Activated naive CD8-positive, alpha-beta T cell (primary cell): ENCODE results near the gene ATXN7.
A peak's percentile ranks its signal among the peaks of the same experiment; 100 is the strongest.

Experiments used
- H3K27ac Mint-ChIP-seq: one replicate; pipeline ENCODE4 v1.8.0; 2021; ENCODE audit warnings: mixed read lengths
- H3K27me3 Mint-ChIP-seq: one replicate; pipeline ENCODE4 v1.8.0; 2021; ENCODE audit warnings: mixed read lengths
- H3K36me3 Mint-ChIP-seq: one replicate; pipeline ENCODE4 v1.8.0; 2021; ENCODE audit warnings: mixed read lengths
- H3K4me1 Mint-ChIP-seq: one replicate; pipeline ENCODE4 v1.8.0; 2021; ENCODE audit warnings: low read depth, mixed read lengths
- H3K4me3 Mint-ChIP-seq: one replicate; pipeline ENCODE4 v1.8.0; 2021; ENCODE audit warnings: mild to moderate bottlenecking, mixed read lengths
- H3K9me3 Mint-ChIP-seq: one replicate; pipeline ENCODE4 v1.8.0; 2021; ENCODE audit warnings: low read depth, mixed read lengths

The ATXN7 gene

GRCh38 chr3:63875510-63875909 lies 11.8 kb downstream of the ATXN7 start:
- H3K36me3 Mint-ChIP-seq: peaks cover under 1% of the 10 kb centered on the region
- H3K4me1 Mint-ChIP-seq: peaks cover 70% of the 10 kb centered on the region
- H3K27me3 Mint-ChIP-seq: no peaks in the 10 kb centered on the region
- peak overlapping the region; percentile 2 for H3K27ac Mint-ChIP-seq
- no peaks in the 10 kb centered on the region for H3K9me3 Mint-ChIP-seq
- H3K4me3 Mint-ChIP-seq: no peak overlapping the region

DNA sequence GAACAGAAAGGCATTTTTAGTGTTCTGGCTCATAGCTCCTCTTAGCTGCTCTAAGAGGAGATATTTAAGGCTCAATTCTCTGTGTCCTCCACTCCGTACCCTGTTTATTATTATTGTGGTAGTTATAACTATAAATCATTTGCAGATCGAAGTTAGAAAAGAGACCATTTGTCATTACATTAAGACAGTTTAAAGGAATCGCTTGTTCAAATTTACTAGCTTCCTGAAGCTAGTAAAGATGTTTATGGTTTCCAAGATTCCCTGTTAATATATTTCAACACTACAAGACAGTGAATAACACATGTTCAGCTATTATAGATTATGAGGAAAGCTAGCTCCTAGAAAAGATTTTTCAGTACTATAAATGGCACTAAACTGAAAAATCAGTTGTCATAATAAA lies 12.6 kb downstream of the ATXN7 start:
- Mint-ChIP-seq H3K27me3 (no peaks in the 10 kb centered on the region), H3K4me3 (no peak overlapping the region), H3K36me3 (peaks cover 3% of the 10 kb centered on the region), H3K27ac (no peak overlapping the region), H3K9me3 (no peaks in the 10 kb centered on the region), H3K4me1 (peaks cover 72% of the 10 kb centered on the region)

- peak overlapping the region; percentile 3 for H3K4me3 Mint-ChIP-seq
- peaks cover 61% of the 10 kb centered on the region for H3K4me1 Mint-ChIP-seq
- H3K36me3 Mint-ChIP-seq: peaks cover 3% of the 10 kb centered on the region
Observed at GRCh38 chr3:63877737-63878393, 14.2 kb downstream of the ATXN7 start.

GRCh38 chr3:63878394-63879060 lies 14.9 kb downstream of the ATXN7 start:
- Mint-ChIP-seq H3K27ac (peak overlapping the region; percentile 1), H3K4me3 (peak overlapping the region; percentile 3), H3K9me3 (no peaks in the 10 kb centered on the region), H3K27me3 (no peaks in the 10 kb centered on the region), H3K4me1 (peaks cover 61% of the 10 kb centered on the region), H3K36me3 (peaks cover 3% of the 10 kb centered on the region)

More at GRCh38 chr3:63877737-63878393, 14.2 kb downstream of the ATXN7 start:
- no peak overlapping the region for H3K27ac Mint-ChIP-seq
- no peaks in the 10 kb centered on the region for H3K9me3 Mint-ChIP-seq
- H3K27me3 Mint-ChIP-seq: no peaks in the 10 kb centered on the region

- Mint-ChIP-seq H3K36me3 (peaks cover 3% of the 10 kb centered on the region), H3K27me3 (no peaks in the 10 kb centered on the region), H3K4me3 (no peak overlapping the region), H3K4me1 (peaks cover 47% of the 10 kb centered on the region), H3K9me3 (no peaks in the 10 kb centered on the region), H3K27ac (no peak overlapping the region)
Observed at GRCh38 chr3:63880653-63881052, 17.0 kb downstream of the ATXN7 start.

DNA sequence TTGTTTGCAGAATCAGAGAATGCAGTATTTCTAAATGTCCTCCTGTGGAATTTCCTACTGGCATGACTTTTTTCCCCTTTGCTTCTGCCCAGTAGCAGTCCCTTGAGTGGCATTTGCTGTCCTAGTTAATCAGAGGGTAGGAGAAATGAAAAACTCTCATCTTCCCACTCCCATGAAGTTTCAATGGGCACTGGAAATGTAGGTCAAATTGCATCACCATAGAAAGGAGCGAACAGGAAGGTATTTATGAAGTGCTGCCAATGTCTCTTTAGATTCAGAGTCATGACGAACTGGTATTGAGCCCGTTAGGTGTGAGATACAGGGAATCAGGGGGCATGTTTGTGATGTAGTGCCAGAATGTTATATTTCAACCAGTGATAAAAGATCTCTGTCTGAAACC lies 23.2 kb downstream of the ATXN7 start:
- Mint-ChIP-seq H3K4me1 (peaks cover 6% of the 10 kb centered on the region), H3K27ac (no peak overlapping the region), H3K36me3 (peaks cover 3% of the 10 kb centered on the region), H3K9me3 (no peaks in the 10 kb centered on the region), H3K27me3 (no peaks in the 10 kb centered on the region), H3K4me3 (no peak overlapping the region)

GRCh38 chr3:63891518-63891917 lies 27.9 kb downstream of the ATXN7 start:
- Mint-ChIP-seq H3K4me3 (no peak overlapping the region), H3K4me1 (peaks cover 31% of the 10 kb centered on the region), H3K9me3 (no peaks in the 10 kb centered on the region), H3K36me3 (peaks cover 3% of the 10 kb centered on the region), H3K27ac (no peak overlapping the region), H3K27me3 (no peaks in the 10 kb centered on the region)

DNA sequence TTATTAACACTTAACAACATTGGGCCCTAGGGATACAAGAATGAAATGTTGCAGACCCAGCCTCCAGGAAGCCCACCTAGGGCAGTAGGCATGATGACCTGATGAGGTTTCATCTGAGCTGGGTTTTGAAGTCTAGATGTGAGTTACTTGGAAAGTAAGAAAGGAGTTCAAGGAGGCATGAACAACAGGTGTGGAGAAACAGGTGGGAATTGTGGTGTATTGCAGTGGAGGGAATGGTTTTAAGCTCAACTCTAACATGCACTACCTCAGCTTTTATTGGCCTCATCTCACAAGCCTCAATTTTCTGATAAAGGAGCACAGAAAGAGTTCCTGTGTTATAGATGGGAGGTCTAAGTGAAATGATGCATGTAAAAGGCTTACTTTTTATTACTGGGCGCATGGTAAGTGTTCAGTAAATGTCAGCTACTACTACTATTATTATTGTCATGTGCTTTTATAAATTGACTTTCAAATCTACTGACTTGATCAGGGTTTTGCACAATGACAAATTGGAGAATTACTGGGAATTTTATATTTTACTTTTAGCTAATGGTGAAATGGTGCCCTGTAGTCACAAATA lies 29.2 kb downstream of the ATXN7 start:
- no peaks in the 10 kb centered on the region for H3K9me3 Mint-ChIP-seq
- H3K4me1 Mint-ChIP-seq: peaks cover 40% of the 10 kb centered on the region
- no peaks in the 10 kb centered on the region for H3K27me3 Mint-ChIP-seq
- peaks cover 3% of the 10 kb centered on the region for H3K36me3 Mint-ChIP-seq
- no peak overlapping the region for H3K4me3 Mint-ChIP-seq
- H3K27ac Mint-ChIP-seq: peak overlapping the region; percentile 59

DNA sequence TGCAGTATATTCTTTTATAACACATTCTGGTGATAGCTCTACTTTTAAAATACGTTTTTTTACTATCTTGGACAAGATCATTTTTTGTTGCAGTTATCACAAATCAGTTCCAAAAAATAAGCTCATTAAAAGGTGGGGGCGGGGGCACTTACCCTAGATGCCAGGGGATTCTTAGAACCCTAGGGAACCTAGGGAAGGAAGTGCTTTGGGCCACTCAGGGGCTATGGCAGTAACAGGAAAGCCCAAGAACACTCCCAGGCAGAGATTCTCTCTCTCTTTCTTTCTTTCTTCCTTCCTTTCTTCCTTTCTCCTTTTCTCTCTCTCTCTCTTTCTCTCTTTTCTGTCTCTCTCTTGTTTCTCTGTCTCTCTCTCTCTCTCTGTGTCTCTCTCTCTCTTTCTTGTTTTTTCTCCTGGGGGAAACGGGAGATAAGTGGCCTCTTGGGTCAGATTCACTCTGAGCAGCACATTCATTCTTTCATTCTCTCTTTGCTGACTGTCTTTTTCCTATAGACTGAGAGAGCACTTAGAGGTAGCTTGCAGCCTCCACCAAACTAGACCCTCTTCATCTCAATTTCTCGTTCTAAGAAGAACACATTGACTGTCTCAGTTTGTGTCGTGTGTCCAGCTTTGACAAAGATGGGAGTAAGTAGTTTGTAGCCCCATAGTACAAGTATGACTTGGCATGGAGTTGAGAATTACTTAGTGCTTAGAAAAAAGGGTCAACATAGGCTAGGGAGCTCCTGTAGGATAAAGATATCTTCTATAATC lies 31.9 kb downstream of the ATXN7 start:
- no peaks in the 10 kb centered on the region for H3K27me3 Mint-ChIP-seq
- peaks cover 13% of the 10 kb centered on the region for H3K36me3 Mint-ChIP-seq
- H3K4me1 Mint-ChIP-seq: peaks cover 49% of the 10 kb centered on the region
- no peaks in the 10 kb centered on the region for H3K9me3 Mint-ChIP-seq
- peak overlapping the region; percentile 25 for H3K27ac Mint-ChIP-seq
- no peak overlapping the region for H3K4me3 Mint-ChIP-seq

DNA sequence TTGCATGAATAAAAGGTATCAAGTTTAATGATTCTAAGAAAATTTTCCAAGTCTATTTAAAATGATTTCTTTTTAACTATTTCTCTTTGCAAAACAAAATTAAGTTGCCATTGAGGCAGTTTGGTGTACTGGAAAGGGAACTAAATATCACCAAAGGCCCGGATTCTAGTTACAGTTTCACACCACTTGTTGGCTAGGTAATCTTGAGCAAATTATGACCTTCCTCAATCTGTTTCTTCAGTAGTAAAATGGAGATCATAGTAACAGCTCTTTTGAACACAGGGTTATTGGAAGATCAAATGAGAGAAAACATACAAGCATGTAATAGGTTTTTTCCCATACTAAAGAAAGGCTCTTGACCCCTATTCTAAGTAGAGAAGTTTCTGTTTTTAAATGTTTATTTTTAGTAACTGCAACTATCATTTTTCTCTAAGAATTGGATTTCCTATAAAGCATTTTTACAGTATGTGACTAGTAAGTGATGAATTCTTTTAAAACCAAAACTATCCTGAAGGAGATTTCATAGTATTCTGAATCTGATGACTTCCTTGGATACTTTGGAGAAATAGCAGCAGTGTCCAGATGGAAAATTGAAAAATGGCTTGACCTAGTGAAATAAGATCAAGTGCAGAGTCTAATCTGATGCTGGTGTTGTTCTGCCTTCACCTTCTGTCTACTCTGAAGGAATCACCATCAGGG lies 32.8 kb downstream of the ATXN7 start:
- no peak overlapping the region for H3K4me3 Mint-ChIP-seq
- H3K36me3 Mint-ChIP-seq: peaks cover 17% of the 10 kb centered on the region
- no peaks in the 10 kb centered on the region for H3K27me3 Mint-ChIP-seq
- no peak overlapping the region for H3K27ac Mint-ChIP-seq
- peaks cover 3% of the 10 kb centered on the region for H3K9me3 Mint-ChIP-seq
- peaks cover 49% of the 10 kb centered on the region for H3K4me1 Mint-ChIP-seq

DNA sequence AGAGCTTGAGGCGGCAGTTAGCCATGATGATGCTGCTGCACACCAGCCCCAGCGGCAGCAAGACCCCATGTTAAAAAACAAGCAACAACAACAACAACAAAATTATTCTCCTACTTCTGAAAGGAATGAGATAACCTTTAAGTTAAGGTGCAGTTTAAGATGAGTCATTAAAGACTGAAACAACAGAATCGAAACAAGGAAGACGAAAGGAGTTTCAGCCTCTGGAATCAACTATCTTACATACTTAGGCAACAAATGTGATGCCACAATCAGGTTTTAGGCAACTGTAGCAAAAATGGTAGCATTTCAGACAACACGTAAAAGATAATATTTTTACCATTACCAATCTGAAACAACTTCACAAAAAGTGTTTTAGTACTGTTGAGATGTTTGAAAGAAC lies 36.3 kb downstream of the ATXN7 start:
- H3K4me1 Mint-ChIP-seq: peaks cover 31% of the 10 kb centered on the region
- H3K27ac Mint-ChIP-seq: peak overlapping the region; percentile 47

GRCh38 chr3:63900459-63900858 lies 36.8 kb downstream of the ATXN7 start:
- Mint-ChIP-seq H3K36me3 (peaks cover 14% of the 10 kb centered on the region), H3K27ac (peak overlapping the region; percentile 47), H3K4me3 (no peak overlapping the region), H3K27me3 (no peaks in the 10 kb centered on the region), H3K9me3 (peaks cover 3% of the 10 kb centered on the region), H3K4me1 (peaks cover 26% of the 10 kb centered on the region)

More for the DNA sequence above, 36.3 kb downstream of the ATXN7 start:
- Mint-ChIP-seq H3K9me3 (peaks cover 3% of the 10 kb centered on the region), H3K27me3 (no peaks in the 10 kb centered on the region), H3K36me3 (peaks cover 14% of the 10 kb centered on the region), H3K4me3 (no peak overlapping the region)

DNA sequence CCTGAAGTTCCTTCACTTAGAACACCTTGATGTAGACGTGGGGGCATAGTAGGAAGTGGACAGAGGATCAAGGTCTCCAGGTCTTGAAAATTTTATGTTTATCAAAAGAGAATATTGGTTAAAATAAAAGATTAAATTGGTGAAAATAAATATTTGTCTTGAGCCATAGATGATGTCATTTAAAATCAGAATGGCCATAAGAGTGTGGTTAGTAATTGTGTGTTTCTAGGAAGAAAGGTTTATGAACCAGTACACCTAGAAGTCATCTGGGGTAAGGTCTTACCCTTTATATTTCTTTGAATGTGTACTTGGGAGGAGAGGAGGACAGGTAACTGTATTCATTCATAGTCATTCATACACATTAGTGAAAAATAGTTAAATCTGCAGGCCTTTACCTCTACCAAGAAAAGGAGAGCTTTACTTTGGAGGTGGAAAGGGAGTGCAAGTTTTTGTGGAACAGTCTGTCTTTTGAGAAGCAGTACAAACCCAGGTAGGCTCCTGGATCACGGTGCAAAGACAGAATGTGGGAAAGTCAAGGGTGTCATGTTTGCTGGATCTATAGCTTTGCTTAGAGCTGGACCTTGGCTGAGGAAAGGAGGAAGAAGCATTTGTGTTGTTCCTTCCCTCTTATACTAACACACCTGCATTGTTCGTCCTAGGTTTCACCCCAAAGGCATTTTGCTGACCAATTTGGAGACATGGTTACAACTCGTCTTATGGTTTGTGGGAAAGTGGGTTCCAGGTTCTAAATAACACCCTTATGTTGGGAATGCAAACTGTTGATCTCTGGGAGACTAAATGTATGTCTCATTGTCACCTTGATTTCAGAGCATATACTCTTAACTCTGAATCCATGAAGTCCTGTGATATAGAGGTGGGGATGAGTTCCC lies 42.3 kb downstream of the ATXN7 start:
- Mint-ChIP-seq H3K27ac (no peak overlapping the region), H3K4me3 (no peak overlapping the region)

More for the DNA sequence above, 42.3 kb downstream of the ATXN7 start:
- Mint-ChIP-seq H3K27me3 (no peaks in the 10 kb centered on the region), H3K9me3 (peaks cover 3% of the 10 kb centered on the region), H3K36me3 (peaks cover 3% of the 10 kb centered on the region), H3K4me1 (peaks cover 10% of the 10 kb centered on the region)
